NCI-H2081 (cell line): ENCODE results near the gene CRIP3.
A peak's percentile ranks its signal among the peaks of the same experiment; 100 is the strongest.
"Not testable (repeated sequence)": the region's sequence is repeated elsewhere in the genome, so short reads cannot be mapped to it uniquely, and the experiment has no call there.

Experiments
- DNase-seq, 2 experiments: peaks; one replicate each; lab custom pipeline; 2025; lab: John Stamatoyannopoulos, UW

The CRIP3 gene

GRCh38 chr6:43308101-43308989 lies at the start of gene CRIP3:
Gene CRIP3, minus strand, starts transcription at chr6:43308826. Its CDS starts 34 bp downstream, at chr6:43308792.
- no peak for DNase-seq

GRCh38 chr6:43355862-43356590 lies 47.4 kb upstream of the CRIP3 start:
- peak in 1 of 2 experiments; percentile 16 for DNase-seq

- DNase-seq: not testable (repeated sequence)
These were observed 43.3 kb upstream of the CRIP3 start for GRCh38 chr6:43351951-43352350.

- DNase-seq: no peak
These were observed 38.8 kb upstream of the CRIP3 start for GRCh38 chr6:43347444-43347843.

GRCh38 chr6:43347021-43347420 lies 38.4 kb upstream of the CRIP3 start:
- DNase-seq: no peak

- not testable (repeated sequence) for DNase-seq
These were observed 37.6 kb upstream of the CRIP3 start for GRCh38 chr6:43346243-43346642.

GRCh38 chr6:43339168-43339567 lies 30.5 kb upstream of the CRIP3 start:
- no peak for DNase-seq

GRCh38 chr6:43338243-43338642 lies 29.6 kb upstream of the CRIP3 start:
- no peak for DNase-seq

GRCh38 chr6:43336382-43336781 lies 27.8 kb upstream of the CRIP3 start:
- DNase-seq: no peak

GRCh38 chr6:43335469-43335868 lies 26.8 kb upstream of the CRIP3 start:
- DNase-seq: peak; percentile 9 to 66

- peak; percentile 1 to 36 for DNase-seq
These were observed 26.0 kb upstream of the CRIP3 start for GRCh38 chr6:43334466-43335095.

GRCh38 chr6:43331891-43332290 lies 23.3 kb upstream of the CRIP3 start:
- DNase-seq: no peak

- no peak for DNase-seq
These were observed 22.8 kb upstream of the CRIP3 start for GRCh38 chr6:43331470-43331869.

- no peak for DNase-seq
These were observed 19.9 kb upstream of the CRIP3 start for GRCh38 chr6:43328528-43328927.

- no peak for DNase-seq
These were observed 17.2 kb upstream of the CRIP3 start for GRCh38 chr6:43325876-43326275.

GRCh38 chr6:43318011-43318410 lies 9.4 kb upstream of the CRIP3 start:
- DNase-seq: no peak

GRCh38 chr6:43313813-43314212 lies 5.2 kb upstream of the CRIP3 start:
- DNase-seq: no peak

GRCh38 chr6:43311666-43312065 lies 3.0 kb upstream of the CRIP3 start:
- no peak for DNase-seq

- DNase-seq: no peak
These were observed 2.0 kb upstream of the CRIP3 start for GRCh38 chr6:43310624-43311023.

GRCh38 chr6:43310134-43310533 lies 1.5 kb upstream of the CRIP3 start:
- no peak for DNase-seq

GRCh38 chr6:43308990-43309477 lies 408 bp upstream of the CRIP3 start:
- DNase-seq: no peak

GRCh38 chr6:43307451-43308100 lies 1.1 kb downstream of the CRIP3 start:
- no peak for DNase-seq
